ENCODE results near the gene SH3BP4.

- TF ChIP-seq POLR2AphosphoS5 (IDR thresholded peaks at IDR 0.05; ENCODE audit: borderline replicate concordance, low read depth, low read length) (no peak), EZH2 (IDR thresholded peaks at IDR 0.05) (no peak), FOXP2 (optimal IDR thresholded peaks at IDR 0.05; ENCODE audit: control extremely low read depth, extremely low read length, insufficient read depth) (no peak)
Measured at GRCh38 chr2:234930397-234930796, 21.4 kb upstream of the SH3BP4 start.
